ENCODE results near the gene RPL18. TPM values are rescaled to one million over a fixed set of nuclear protein-coding genes. Genes with fewer than 3 reads are reported as not detected.

Gene RPL18
- total RNA-seq, 1 experiment from 2014 or later: 1,812 TPM

- Histone ChIP-seq H3K4me3 (ENCODE audit: low read depth, low read length) (peak overlapping the region; percentile 56), H3K9me3 (no peaks in the 10 kb centered on the region), H3K4me1 (peaks cover 9% of the 10 kb centered on the region; the same call in 1 of the 2 replicates), H3K36me3 (ENCODE audit: control insufficient read depth, insufficient read depth, low read length) (no peaks in the 10 kb centered on the region), H3K27me3 (replicated peaks; ENCODE audit: control insufficient read depth, insufficient read depth, low read length) (no peaks in the 10 kb centered on the region)
- ChIA-PET POLR2A (interaction anchor here (0.6 to 2.1 kb wide), 6 partner anchors 15 to 226 kb away, joined by 3 to 12 read pairs (median 6); partner anchors contain the start of genes PPP1R15A, RPL18 and SPHK2), CTCF (interaction anchor here (0.6 to 2.7 kb wide), 16 partner anchors 8 to 1308 kb away, joined by 3 to 28 read pairs (median 6); partner anchors contain the start of genes DBP and FUT2)
- Mint-ChIP-seq H3K27ac (ENCODE audit: unreplicated experiment) (peak overlapping the region; percentile 69), H3K4me1 (ENCODE audit: low read depth, unreplicated experiment) (peaks cover 16% of the 10 kb centered on the region), H3K36me3 (ENCODE audit: insufficient read depth, unreplicated experiment) (no peaks in the 10 kb centered on the region), H3K9me3 (ENCODE audit: unreplicated experiment) (no peaks in the 10 kb centered on the region), H3K27me3 (ENCODE audit: insufficient read depth, unreplicated experiment) (no peaks in the 10 kb centered on the region), H3K4me3 (ENCODE audit: unreplicated experiment) (peak overlapping the region; percentile 77)
- TF ChIP-seq CTCF (IDR thresholded peaks at IDR 0.05; ENCODE audit: insufficient read depth in 1 of 2, low read depth in 1 of 2, low read length in 1 of 2, severe bottlenecking in 1 of 2, unreplicated experiment in 1 of 2): no peak
- intact Hi-C loops (cut with micrococcal nuclease; ENCODE audit: unreplicated experiment): loop anchor here (5.0 kb wide), 1 partner anchor 42 kb away; no protein-coding TSS in a partner anchor
- peak; percentile 41 to 43 for DNase-seq
- BruUV-seq (replicated peaks): TSS peak; percentile 87
These were observed 26.6 kb upstream of the RPL18 start for GRCh38 chr19:48645620-48646000.

DNA sequence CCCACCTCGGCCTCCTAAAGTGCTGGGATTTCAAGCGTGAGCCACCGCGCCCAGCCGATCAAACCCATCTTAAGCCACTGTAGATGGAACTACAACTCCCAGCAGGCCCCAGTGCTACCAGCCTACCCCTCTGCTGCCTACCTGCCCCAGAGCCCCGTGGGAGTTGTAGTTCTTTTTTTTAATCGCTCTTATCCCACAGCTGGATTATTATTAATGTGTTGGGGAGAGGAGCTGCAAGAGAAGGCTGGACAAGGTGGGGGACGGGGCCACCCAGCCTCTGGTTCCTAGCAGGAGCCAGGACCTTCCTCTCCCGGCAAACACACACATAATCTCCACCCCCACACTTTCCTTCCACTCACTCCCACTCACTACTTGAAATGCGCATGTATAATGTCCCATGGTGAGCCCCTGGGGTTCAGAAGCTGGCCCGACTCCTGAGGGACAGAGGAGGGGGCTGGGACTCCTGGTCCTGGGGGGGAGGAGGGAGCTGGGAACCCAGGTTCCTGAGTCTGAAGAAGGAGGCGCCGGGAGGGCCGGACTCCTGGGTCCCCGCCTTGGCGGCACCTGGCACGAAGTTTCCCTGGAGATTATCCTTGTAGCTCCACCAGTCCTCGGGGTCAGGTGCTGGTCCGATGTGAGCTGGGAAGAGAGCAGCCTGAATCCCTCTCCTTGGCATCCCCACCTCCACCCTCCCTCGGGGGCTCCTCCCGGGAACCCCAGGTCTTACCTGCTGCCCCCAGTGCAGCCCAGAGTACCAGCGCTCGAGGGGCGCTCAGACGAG lies 26.1 kb upstream of the RPL18 start:
- H3K27ac Mint-ChIP-seq (ENCODE audit: unreplicated experiment): peak overlapping the region; percentile 69
- intact Hi-C loops (cut with micrococcal nuclease; ENCODE audit: unreplicated experiment): loop anchor here (5.0 kb wide), 1 partner anchor 42 kb away; no protein-coding TSS in a partner anchor

More for the DNA sequence above, 26.1 kb upstream of the RPL18 start:
- TF ChIP-seq CTCF (IDR thresholded peaks at IDR 0.05; ENCODE audit: insufficient read depth in 1 of 2, low read depth in 1 of 2, low read length in 1 of 2, severe bottlenecking in 1 of 2, unreplicated experiment in 1 of 2): no peak
- peaks cover 16% of the 10 kb centered on the region for H3K4me1 Mint-ChIP-seq (ENCODE audit: low read depth, unreplicated experiment)
- ChIA-PET CTCF (interaction anchor here (0.5 to 2.7 kb wide), 13 partner anchors 30 to 1308 kb away, joined by 3 to 28 read pairs (median 6); partner anchors contain the start of gene FUT2), POLR2A (interaction anchor here (0.6 to 2.1 kb wide), 5 partner anchors 15 to 227 kb away, joined by 4 to 12 read pairs (median 7); partner anchors contain the start of genes PPP1R15A, RPL18 and SPHK2)
- H3K4me1 ChIP-seq: peaks cover 9% of the 10 kb centered on the region; the same call in 1 of the 2 replicates
- no TSS peak for BruUV-seq (replicated peaks)
- H3K9me3 ChIP-seq: no peaks in the 10 kb centered on the region
- H3K27me3 Mint-ChIP-seq (ENCODE audit: insufficient read depth, unreplicated experiment): no peaks in the 10 kb centered on the region
- no peaks in the 10 kb centered on the region for H3K27me3 ChIP-seq (replicated peaks; ENCODE audit: control insufficient read depth, insufficient read depth, low read length)
- no peaks in the 10 kb centered on the region for H3K36me3 ChIP-seq (ENCODE audit: control insufficient read depth, insufficient read depth, low read length)
- H3K9me3 Mint-ChIP-seq (ENCODE audit: unreplicated experiment): no peaks in the 10 kb centered on the region
- H3K36me3 Mint-ChIP-seq (ENCODE audit: insufficient read depth, unreplicated experiment): no peaks in the 10 kb centered on the region
- peak overlapping the region; percentile 77 for H3K4me3 Mint-ChIP-seq (ENCODE audit: unreplicated experiment)
- peak; percentile 72 to 76 for DNase-seq
- peak overlapping the region; percentile 56 for H3K4me3 ChIP-seq (ENCODE audit: low read depth, low read length)

All from Caco-2 (cell line).